H9 (cell line): ENCODE results near the gene C1QTNF3. TPM values are rescaled to one million over a fixed set of nuclear protein-coding genes. Genes with fewer than 3 reads are reported as not detected.
A peak's percentile ranks its signal among the peaks of the same experiment; 100 is the strongest.

ENCODE experiments used
- DNase-seq: peaks from one replicate; pipeline ENCODE4 v3.0.0-alpha.2; 2017
- H2AFZ ChIP-seq: one replicate; pipeline ENCODE4 v1.6.1; 2013; ENCODE audit warnings: mild to moderate bottlenecking, low read length, control low read depth, moderate library complexity
- H2AK5ac ChIP-seq: 2 replicates; pipeline ENCODE4 v1.6.1; 2013; ENCODE audit warnings: low read length, control low read depth, mixed read lengths; ENCODE audit not compliant: insufficient read length
- H2BK120ac ChIP-seq: one replicate; pipeline ENCODE4 v1.6.1; 2013; ENCODE audit warnings: low read depth, mild to moderate bottlenecking, low read length, control low read depth, inconsistent platforms; ENCODE audit not compliant: poor library complexity, severe bottlenecking
- H2BK12ac ChIP-seq: 2 replicates; pipeline ENCODE4 v1.6.1; 2013; ENCODE audit warnings: low read length, control low read depth, mixed read lengths, low read depth; ENCODE audit not compliant: insufficient read length
- H2BK15ac ChIP-seq: 2 replicates; pipeline ENCODE4 v1.6.1; 2013; ENCODE audit warnings: low read depth, low read length, control low read depth
- H2BK20ac ChIP-seq: one replicate; pipeline ENCODE4 v1.6.1; 2013; ENCODE audit warnings: low read depth, mild to moderate bottlenecking, low read length, control low read depth, inconsistent platforms; ENCODE audit not compliant: poor library complexity, severe bottlenecking
- H2BK5ac ChIP-seq: 2 replicates; pipeline ENCODE4 v1.6.1; 2013; ENCODE audit warnings: low read length, control low read depth, mixed read lengths; ENCODE audit not compliant: insufficient read length
- H3K14ac ChIP-seq: 2 replicates; pipeline ENCODE4 v1.6.1; 2013; ENCODE audit warnings: low read length, control low read depth; ENCODE audit not compliant: insufficient read depth
- H3K18ac ChIP-seq: 2 replicates; pipeline ENCODE4 v1.6.1; 2013; ENCODE audit warnings: low read depth, mild to moderate bottlenecking, mixed read lengths, low read length, control low read depth; ENCODE audit not compliant: insufficient read length
- H3K23ac ChIP-seq: 2 replicates; pipeline ENCODE4 v1.6.1; 2013; ENCODE audit warnings: low read length, control low read depth, mixed read lengths, low read depth; ENCODE audit not compliant: insufficient read length
- H3K23me2 ChIP-seq: 2 replicates; pipeline ENCODE4 v1.6.1; 2013; ENCODE audit warnings: low read depth, mild to moderate bottlenecking, mixed read lengths, low read length, control low read depth; ENCODE audit not compliant: insufficient read length, poor library complexity, severe bottlenecking
- H3K27ac ChIP-seq: 2 replicates; pipeline ENCODE4 v1.5.1; 2013; ENCODE audit warnings: low read length, control low read depth, mixed read lengths, low read depth; ENCODE audit not compliant: insufficient read length
- H3K27me3 ChIP-seq: 2 replicates; pipeline ENCODE4 v1.6.1; 2013; ENCODE audit warnings: low read length, control low read depth, inconsistent platforms; ENCODE audit not compliant: insufficient read depth
- H3K4ac ChIP-seq: 2 replicates; pipeline ENCODE4 v1.6.1; 2013; ENCODE audit warnings: low read depth, mild to moderate bottlenecking, control low read depth, inconsistent platforms, low read length, moderate library complexity
- H3K4me1 ChIP-seq: 2 replicates; pipeline ENCODE4 v1.6.1; 2013; ENCODE audit warnings: low read length, control low read depth, inconsistent platforms; ENCODE audit not compliant: insufficient read depth
- H3K4me2 ChIP-seq: 2 replicates; pipeline ENCODE4 v1.6.1; 2013; ENCODE audit warnings: low read length, control low read depth, mixed read lengths; ENCODE audit not compliant: insufficient read length, insufficient read depth
- H3K56ac ChIP-seq: 2 replicates; pipeline ENCODE4 v1.6.1; 2013; ENCODE audit warnings: low read depth, mild to moderate bottlenecking, mixed read lengths, low read length, control low read depth; ENCODE audit not compliant: insufficient read length
- H3K79me1 ChIP-seq: 2 replicates; pipeline ENCODE4 v1.6.1; 2013; ENCODE audit warnings: low read depth, mild to moderate bottlenecking, moderate library complexity, low read length, control low read depth, inconsistent platforms; ENCODE audit not compliant: insufficient read depth, poor library complexity, severe bottlenecking
- H3K79me2 ChIP-seq: 2 replicates; pipeline ENCODE4 v1.6.1; 2013; ENCODE audit warnings: low read length, control low read depth, inconsistent platforms; ENCODE audit not compliant: insufficient read depth
- H3K9ac ChIP-seq: 2 replicates; pipeline ENCODE4 v1.6.1; 2013; ENCODE audit warnings: low read length, control low read depth, mixed read lengths; ENCODE audit not compliant: insufficient read length; ENCODE audit errors: extremely low read depth
- H3K9me3 ChIP-seq: one replicate; pipeline ENCODE4 v1.6.1; 2013; ENCODE audit warnings: low read depth, low read length, inconsistent platforms; ENCODE audit not compliant: control insufficient read depth
- H3T11ph ChIP-seq: one replicate; pipeline ENCODE4 v1.6.1; 2013; ENCODE audit warnings: mild to moderate bottlenecking, low read length, control low read depth, inconsistent platforms
- H4K20me1 ChIP-seq: one replicate; pipeline ENCODE4 v1.6.1; 2013; ENCODE audit not compliant: control insufficient read depth, insufficient read length, insufficient read depth
- H4K5ac ChIP-seq: 2 replicates; pipeline ENCODE4 v1.6.1; 2013; ENCODE audit warnings: low read depth, mild to moderate bottlenecking, mixed read lengths, low read length, control low read depth; ENCODE audit not compliant: insufficient read length
- H4K8ac ChIP-seq: replicated peaks from 2 replicates; pipeline ENCODE4 v1.6.1; 2013; ENCODE audit warnings: low read length, control low read depth, mixed read lengths, low read depth; ENCODE audit not compliant: insufficient read length
- H4K91ac ChIP-seq: 2 replicates; pipeline ENCODE4 v1.6.1; 2013; ENCODE audit warnings: low read depth, mild to moderate bottlenecking, moderate library complexity, mixed read lengths, low read length, control low read depth; ENCODE audit not compliant: insufficient read length
- H3K27ac Mint-ChIP-seq, 3 experiments: 2 replicates in 2 of 3; 3 replicates in 1 of 3; pipeline ENCODE4 v1.8.0; 2020 to 2021; ENCODE audit warnings: mixed read lengths in 3 of 3, mild to moderate bottlenecking in 1 of 3, moderate library complexity in 1 of 3
- H3K27me3 Mint-ChIP-seq: 2 replicates; pipeline ENCODE4 v1.8.0; 2021; ENCODE audit warnings: low read depth, mild to moderate bottlenecking, moderate library complexity, mixed read lengths
- H3K36me3 Mint-ChIP-seq, 3 experiments: 2 replicates in 2 of 3; 3 replicates in 1 of 3; pipeline ENCODE4 v1.8.0; 2020 to 2021; ENCODE audit warnings: low read depth in 3 of 3, mixed read lengths in 3 of 3; ENCODE audit not compliant: insufficient read depth in 1 of 3
- H3K4me1 Mint-ChIP-seq, 2 experiments: 2 replicates each; pipeline ENCODE4 v1.8.0; 2020; ENCODE audit warnings: mixed read lengths in 2 of 2
- H3K4me3 Mint-ChIP-seq, 2 experiments: 2 replicates in 1 of 2; 3 replicates in 1 of 2; pipeline ENCODE4 v1.8.0; 2020 to 2021; ENCODE audit warnings: mild to moderate bottlenecking in 2 of 2, mixed read lengths in 2 of 2, moderate library complexity in 1 of 2
- H3K9me3 Mint-ChIP-seq, 2 experiments: 2 replicates in 1 of 2; 3 replicates in 1 of 2; pipeline ENCODE4 v1.8.0; 2020; ENCODE audit warnings: mild to moderate bottlenecking in 2 of 2, mixed read lengths in 2 of 2, moderate library complexity in 1 of 2
- WGBS: extraction: QIAGEN DNeasy Blood & Tissue Kit; methylation state at CpG from one replicate; pipeline ENCODE4 v1.1.7; 2013; ENCODE audit warnings: missing lambda C conversion rate, low lambda C conversion rate, mixed read lengths; ENCODE audit not compliant: insufficient read length; ENCODE audit errors: extremely low coverage; 5-methylcytosine and 5-hydroxymethylcytosine counted together
- total RNA-seq: library from RNA; stranded (reverse); gene quantifications from 2 replicates; pipeline ENCODE4 v1.2.1, GENCODE V29; 2021
- TF ChIP-seq, protein P1 (sequence below): fragments of 200-600 bp; sonication (generic); conservative IDR thresholded peaks from 3 replicates; pipeline ENCODE4 v1.8.0; 2021; ENCODE audit warnings: antibody characterized with exemption, mild to moderate bottlenecking

The C1QTNF3 gene
- total RNA-seq, 1 experiment from 2014 or later: 1.1 TPM

DNA sequence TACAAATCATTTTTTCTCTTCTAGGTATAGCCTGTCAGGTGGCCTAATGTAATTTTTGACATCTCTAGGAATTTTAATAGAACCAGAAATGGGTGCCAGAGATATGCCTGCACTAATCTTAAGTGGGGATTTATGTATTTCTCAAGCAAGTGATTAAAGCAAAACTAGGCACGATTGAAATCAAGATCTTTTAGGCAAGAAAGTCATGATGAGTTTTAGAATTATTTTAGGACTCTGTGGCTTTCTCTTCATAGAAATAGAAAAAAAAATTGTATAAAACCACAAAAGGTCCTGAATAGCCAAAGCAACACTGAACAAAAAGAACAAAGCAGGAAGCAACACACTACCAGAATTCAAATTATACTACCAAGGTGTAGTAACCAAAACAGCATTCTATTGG lies 34.2 kb downstream of the C1QTNF3 start:
- H3K56ac ChIP-seq: no peak overlapping the region
- H3K4me2 ChIP-seq: peak overlapping the region; percentile 94
- no peak overlapping the region for H2BK15ac ChIP-seq
- Mint-ChIP-seq H3K27ac (peak overlapping the region in 2 of 3 experiments; percentile 95 to 96; a peak in 4 of 7 replicates), H3K36me3 (peaks cover 0 to 15% (median 5%) of the 10 kb centered on the region in 3 experiments; a peak in 6 of 7 replicates), H3K27me3 (no peaks in the 10 kb centered on the region), H3K4me1 (peaks cover 25 to 26% of the 10 kb centered on the region in 2 experiments), H3K9me3 (no peaks in the 10 kb centered on the region), H3K4me3 (peak overlapping the region; percentile 86 to 90)
- no peak overlapping the region for H4K5ac ChIP-seq
- H3K27me3 ChIP-seq: no peaks in the 10 kb centered on the region
- peaks cover 3% of the 10 kb centered on the region for H3K23me2 ChIP-seq
- H3T11ph ChIP-seq: no peak overlapping the region
- no peak overlapping the region for H2AFZ ChIP-seq
- H3K79me1 ChIP-seq: no peaks in the 10 kb centered on the region
- H3K9me3 ChIP-seq: no peaks in the 10 kb centered on the region
- H3K14ac ChIP-seq: no peak overlapping the region
- no peak overlapping the region for H2BK20ac ChIP-seq
- no peak overlapping the region for H2BK12ac ChIP-seq
- H4K20me1 ChIP-seq: no peaks in the 10 kb centered on the region
- no peaks in the 10 kb centered on the region for H3K79me2 ChIP-seq
- H4K8ac ChIP-seq: no peak overlapping the region
- no peak overlapping the region for H3K18ac ChIP-seq
- H2AK5ac ChIP-seq: no peak overlapping the region
- WGBS: no CpG with 5 or more reads among the region's 1 CpG
- peak overlapping the region; percentile 82 for H3K9ac ChIP-seq
- DNase-seq: no peak
- H3K4me1 ChIP-seq: no peaks in the 10 kb centered on the region
- no peak overlapping the region for H2BK120ac ChIP-seq
- no peak overlapping the region for H2BK5ac ChIP-seq
- TF ChIP-seq, protein P1, sequence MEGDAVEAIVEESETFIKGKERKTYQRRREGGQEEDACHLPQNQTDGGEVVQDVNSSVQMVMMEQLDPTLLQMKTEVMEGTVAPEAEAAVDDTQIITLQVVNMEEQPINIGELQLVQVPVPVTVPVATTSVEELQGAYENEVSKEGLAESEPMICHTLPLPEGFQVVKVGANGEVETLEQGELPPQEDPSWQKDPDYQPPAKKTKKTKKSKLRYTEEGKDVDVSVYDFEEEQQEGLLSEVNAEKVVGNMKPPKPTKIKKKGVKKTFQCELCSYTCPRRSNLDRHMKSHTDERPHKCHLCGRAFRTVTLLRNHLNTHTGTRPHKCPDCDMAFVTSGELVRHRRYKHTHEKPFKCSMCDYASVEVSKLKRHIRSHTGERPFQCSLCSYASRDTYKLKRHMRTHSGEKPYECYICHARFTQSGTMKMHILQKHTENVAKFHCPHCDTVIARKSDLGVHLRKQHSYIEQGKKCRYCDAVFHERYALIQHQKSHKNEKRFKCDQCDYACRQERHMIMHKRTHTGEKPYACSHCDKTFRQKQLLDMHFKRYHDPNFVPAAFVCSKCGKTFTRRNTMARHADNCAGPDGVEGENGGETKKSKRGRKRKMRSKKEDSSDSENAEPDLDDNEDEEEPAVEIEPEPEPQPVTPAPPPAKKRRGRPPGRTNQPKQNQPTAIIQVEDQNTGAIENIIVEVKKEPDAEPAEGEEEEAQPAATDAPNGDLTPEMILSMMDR: no peak
- no peak overlapping the region for H3K4ac ChIP-seq
- H3K23ac ChIP-seq: no peak overlapping the region
- peak overlapping the region; percentile 95 for H3K27ac ChIP-seq
- no peak overlapping the region for H4K91ac ChIP-seq
